ENCODE results near the gene HMGCS2.
"Not testable (repeated sequence)": the region's sequence is repeated elsewhere in the genome, so short reads cannot be mapped to it uniquely, and the experiment has no call there.

HMGCS2 gene

GRCh38 chr1:119791377-119791776 is 22.7 kb upstream of the HMGCS2 start:
- FAIRE-seq (no peak), DNase-seq (ENCODE audit: extremely low spot score, insufficient read length, low read depth) (no peak)

DNA sequence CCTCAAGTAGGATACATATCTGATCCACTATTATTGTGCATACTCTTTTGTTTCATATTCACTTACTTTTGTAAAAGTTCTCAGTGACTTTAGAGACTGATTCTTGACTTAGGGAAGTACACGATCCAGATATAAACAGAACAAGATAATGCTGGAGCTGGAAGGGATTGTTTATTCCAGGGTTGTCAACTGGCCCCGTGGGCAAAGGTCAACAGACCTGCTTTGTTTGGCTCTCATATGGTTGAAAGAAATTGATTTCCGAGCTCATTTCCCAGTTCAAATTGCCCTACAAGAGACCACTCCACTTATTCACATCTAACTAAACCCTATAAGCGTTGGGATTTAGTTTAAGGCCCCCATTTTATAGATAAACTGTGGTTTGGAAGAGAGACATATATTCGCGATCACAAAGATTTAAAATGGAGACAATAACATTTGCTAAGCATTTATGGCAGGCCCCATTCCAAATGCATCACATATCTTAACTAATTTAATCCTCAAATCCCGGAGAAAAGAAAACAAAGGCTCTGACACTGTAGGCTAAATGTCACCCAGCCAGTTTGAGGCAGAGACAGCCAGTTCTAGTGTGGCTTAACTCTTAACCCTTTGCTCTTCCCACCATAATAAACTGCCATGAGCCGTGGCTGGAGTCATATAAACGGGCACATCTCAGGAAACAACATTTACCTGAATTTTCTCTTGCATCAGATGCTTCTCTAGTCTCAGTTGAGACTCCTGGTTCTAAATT is 21.9 kb upstream of the HMGCS2 start:
- FAIRE-seq (no peak), DNase-seq (ENCODE audit: extremely low spot score, insufficient read length, low read depth) (no peak)

DNA sequence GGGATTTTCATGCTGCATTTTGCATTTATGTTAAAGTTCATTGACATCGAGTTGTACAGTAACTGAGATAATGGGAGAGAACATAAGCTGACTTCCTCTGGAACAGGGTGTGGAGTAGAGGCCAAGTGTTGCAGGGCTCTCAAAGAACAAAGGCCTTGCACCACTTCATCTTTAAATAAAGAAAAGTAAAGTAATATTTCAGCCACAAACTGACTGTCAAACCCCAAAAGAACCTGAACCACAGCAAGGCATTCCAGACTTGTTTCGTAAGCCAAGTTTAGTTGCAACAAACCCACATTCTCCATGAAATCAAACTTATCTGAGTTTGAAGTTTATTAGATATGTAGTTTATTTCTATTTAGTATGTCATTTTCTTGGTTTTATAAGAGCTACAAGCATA is 19.1 kb upstream of the HMGCS2 start:
- FAIRE-seq (no peak), DNase-seq (ENCODE audit: extremely low spot score, insufficient read length, low read depth) (no peak)

- not testable (repeated sequence) for DNase-seq (ENCODE audit: extremely low spot score, insufficient read length, low read depth)
These were observed 17.9 kb upstream of the HMGCS2 start for GRCh38 chr1:119786473-119787050.

GRCh38 chr1:119786046-119786445 is 17.3 kb upstream of the HMGCS2 start:
- not testable (repeated sequence) for FAIRE-seq; DNase-seq (ENCODE audit: extremely low spot score, insufficient read length, low read depth)

More at GRCh38 chr1:119786473-119787050, 17.9 kb upstream of the HMGCS2 start:
- not testable (repeated sequence) for FAIRE-seq

- FAIRE-seq = no peak
These were observed 15.6 kb upstream of the HMGCS2 start for GRCh38 chr1:119784191-119784781.

GRCh38 chr1:119783354-119784185 is 14.9 kb upstream of the HMGCS2 start:
- FAIRE-seq (no peak), DNase-seq (ENCODE audit: extremely low spot score, insufficient read length, low read depth) (no peak)

More at GRCh38 chr1:119784191-119784781, 15.6 kb upstream of the HMGCS2 start:
- DNase-seq (ENCODE audit: extremely low spot score, insufficient read length, low read depth) = no peak

GRCh38 chr1:119782631-119783325 is 14.1 kb upstream of the HMGCS2 start:
- DNase-seq (ENCODE audit: extremely low spot score, insufficient read length, low read depth) (no peak), FAIRE-seq (no peak)

- DNase-seq (ENCODE audit: extremely low spot score, insufficient read length, low read depth) (no peak), FAIRE-seq (no peak)
These were observed 12.9 kb upstream of the HMGCS2 start for GRCh38 chr1:119781434-119782210.

DNA sequence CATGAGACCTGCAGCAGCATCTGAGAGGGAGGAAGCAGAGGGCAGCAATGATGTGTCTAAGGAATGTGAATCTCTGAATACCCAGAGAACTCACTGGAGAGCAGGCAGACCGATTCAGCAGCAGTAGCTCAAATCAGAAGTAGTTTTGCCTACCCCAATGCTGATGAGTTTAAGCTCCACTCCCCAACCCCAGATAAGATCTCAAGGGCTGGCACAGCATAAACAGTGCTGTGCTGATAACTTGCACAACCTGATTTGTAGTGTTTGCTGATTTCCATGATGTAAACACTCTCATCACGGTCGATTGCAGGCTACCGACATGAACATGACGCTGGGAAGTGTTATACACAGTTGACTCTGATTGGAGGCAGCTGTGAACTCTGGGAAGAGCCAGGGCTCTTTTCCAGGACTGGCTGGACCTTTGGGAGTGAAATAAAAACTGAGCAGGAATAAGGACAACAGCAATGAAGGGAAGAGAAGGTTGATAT is 11.2 kb upstream of the HMGCS2 start:
- FAIRE-seq (no peak), DNase-seq (ENCODE audit: extremely low spot score, insufficient read length, low read depth) (no peak)

DNA sequence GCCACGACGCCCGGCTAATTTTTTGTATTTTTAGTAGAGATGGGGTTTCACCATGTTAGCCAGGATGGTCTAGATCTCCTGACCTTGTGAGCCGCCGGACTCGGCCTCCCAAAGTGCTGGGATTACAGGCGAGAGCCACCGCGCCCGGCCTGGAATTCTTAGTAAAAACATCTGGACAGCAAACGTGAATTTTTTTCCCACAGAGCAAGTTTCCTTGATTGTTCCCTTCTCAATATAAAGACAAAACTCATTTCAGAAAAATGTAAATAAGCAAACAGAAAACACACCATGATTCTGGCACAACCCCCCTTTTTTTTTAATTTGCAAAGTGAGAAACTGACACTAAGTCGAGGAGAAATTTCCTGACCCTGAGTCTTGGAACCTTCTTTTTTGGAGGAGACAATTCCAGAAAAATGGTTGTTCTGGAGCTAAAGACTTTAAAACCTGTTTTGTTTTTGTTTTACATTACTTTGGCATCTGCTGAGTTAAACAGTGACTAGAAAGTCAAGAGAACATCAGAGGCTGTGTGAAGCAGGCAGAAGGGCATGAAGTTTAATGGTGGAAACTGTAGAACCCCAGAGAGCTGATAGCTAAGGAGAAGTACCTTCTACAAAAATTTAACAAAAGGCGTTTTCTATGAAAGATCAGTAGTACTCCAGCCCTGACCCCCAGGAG is 10.3 kb upstream of the HMGCS2 start:
- FAIRE-seq (no peak), DNase-seq (ENCODE audit: extremely low spot score, insufficient read length, low read depth) (no peak)

DNA sequence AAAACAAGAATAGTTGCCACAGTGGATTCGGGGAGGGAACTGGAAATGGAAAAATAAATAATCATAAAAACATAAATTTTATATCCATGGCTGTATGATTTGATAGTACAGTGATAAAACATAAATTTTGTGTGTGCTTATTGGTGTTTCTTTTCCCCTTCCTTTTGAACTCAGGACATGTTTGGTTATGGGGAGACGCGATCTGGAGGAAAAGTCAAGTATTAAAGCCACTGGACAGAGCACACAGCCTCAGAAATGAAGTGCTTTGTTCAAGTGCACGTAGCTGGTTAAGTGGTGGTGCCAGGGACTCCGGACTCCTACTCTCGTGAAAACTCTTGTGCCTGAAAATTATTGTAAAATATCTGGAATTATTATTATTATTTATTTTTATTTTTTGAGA is 9.7 kb upstream of the HMGCS2 start:
- no peak for DNase-seq (ENCODE audit: extremely low spot score, insufficient read length, low read depth)
- FAIRE-seq = no peak

DNA sequence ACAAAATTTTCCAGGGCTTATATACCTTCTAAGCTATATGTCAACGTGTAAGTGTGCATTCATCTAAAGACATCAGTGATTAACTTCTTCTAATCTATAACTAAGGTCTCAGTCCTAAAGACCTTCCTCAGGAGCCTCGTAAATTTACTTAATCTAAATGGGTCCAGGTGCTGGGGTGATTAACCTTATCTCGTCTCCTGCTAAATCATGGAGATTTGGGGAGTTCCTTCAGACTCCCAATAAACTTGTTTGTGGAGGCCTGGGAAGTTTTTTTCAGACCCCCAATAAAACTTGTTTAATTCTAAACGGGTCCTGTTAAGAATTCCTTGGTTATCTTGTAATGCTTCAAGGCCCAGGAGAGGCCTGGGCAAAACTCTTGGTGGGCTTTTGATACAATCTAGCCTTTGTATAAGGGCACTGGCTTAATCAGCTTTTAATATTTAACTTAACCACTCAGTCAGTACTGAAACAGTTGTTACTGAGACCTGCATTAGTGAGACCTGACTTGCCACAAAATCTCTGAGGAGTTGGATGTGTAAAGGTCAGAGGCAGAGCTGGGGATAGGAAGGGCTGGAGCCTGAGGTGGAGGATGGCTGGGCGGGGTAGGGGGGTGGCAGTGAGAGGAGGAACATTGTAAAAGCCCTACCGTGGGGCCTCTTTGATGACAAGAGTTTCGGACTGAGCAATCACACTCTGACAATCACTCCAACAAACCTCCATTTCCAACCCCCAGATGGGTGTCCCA is 6.2 kb upstream of the HMGCS2 start:
- FAIRE-seq (no peak), DNase-seq (ENCODE audit: extremely low spot score, insufficient read length, low read depth) (no peak)

GRCh38 chr1:119773711-119774241 is 5.1 kb upstream of the HMGCS2 start:
- no peak for FAIRE-seq
- no peak for DNase-seq (ENCODE audit: extremely low spot score, insufficient read length, low read depth)

DNA sequence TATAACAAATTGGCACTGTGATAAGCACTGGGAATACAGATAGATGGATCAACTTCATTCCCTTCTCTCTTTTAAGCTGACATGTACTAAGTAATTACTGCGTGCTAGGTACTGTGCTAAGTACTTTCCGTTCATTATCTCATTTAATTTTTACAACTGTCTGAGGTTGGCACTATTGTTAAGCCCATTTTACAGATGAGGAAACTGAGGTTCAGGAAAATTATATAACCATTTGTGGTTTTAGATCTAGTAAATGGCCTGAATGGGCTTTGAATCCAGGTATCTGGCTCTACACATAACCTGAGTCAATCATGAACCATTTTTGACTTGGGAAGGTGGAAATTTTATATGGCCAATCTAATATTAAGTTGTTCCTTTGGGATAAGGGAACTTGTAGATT is 3.6 kb upstream of the HMGCS2 start:
- DNase-seq (ENCODE audit: extremely low spot score, insufficient read length, low read depth) = no peak
- FAIRE-seq = no peak

DNA sequence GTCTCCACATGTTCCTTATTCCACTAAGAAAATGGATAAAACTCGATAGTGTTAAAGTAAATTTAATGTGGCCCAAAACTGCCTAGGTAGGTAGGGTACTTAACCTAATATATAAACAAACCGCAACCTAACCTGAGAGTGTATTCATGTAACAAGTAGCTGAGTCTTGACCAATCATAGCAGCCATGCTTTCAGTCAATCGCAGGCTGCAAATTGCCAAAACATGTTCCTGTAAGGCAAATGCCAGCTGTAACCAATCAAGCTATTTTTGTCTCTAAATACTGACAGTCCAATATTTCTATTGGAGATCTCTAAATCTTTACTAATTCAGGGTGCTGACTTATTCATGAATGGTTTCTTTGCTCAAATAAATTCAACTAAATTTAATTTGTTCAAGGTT is 3.1 kb upstream of the HMGCS2 start:
- FAIRE-seq = no peak
- DNase-seq (ENCODE audit: extremely low spot score, insufficient read length, low read depth) = no peak

GRCh38 chr1:119771016-119771415 is 2.3 kb upstream of the HMGCS2 start:
- DNase-seq (ENCODE audit: extremely low spot score, insufficient read length, low read depth) = no peak
- FAIRE-seq = no peak

DNA sequence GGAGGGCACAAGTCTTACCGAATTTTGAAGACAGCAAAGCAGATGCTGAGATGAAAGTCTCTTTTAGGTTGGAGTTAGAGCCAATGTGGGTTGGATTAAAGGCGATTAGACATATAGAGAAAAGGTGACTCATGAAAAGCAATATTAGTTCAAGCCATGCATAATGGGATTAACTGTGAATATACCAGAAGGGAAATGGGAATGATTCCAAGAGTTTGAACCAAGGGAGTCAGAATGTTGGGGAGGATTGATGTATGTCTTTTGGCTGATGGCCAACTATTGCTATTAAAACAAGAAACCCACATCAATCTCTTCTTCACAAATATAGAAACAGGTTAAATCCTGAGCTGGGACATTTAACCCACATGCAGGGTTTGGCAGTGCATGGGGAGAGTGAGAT is 1.2 kb downstream of the HMGCS2 start:
- FAIRE-seq (no peak), DNase-seq (ENCODE audit: extremely low spot score, insufficient read length, low read depth) (no peak)
